ENCODE measurements around the gene DRC7.

GRCh38 chr16:57773019-57773418, 78.4 kb downstream of the DRC7 start:
- TF ChIP-seq, protein P1, sequence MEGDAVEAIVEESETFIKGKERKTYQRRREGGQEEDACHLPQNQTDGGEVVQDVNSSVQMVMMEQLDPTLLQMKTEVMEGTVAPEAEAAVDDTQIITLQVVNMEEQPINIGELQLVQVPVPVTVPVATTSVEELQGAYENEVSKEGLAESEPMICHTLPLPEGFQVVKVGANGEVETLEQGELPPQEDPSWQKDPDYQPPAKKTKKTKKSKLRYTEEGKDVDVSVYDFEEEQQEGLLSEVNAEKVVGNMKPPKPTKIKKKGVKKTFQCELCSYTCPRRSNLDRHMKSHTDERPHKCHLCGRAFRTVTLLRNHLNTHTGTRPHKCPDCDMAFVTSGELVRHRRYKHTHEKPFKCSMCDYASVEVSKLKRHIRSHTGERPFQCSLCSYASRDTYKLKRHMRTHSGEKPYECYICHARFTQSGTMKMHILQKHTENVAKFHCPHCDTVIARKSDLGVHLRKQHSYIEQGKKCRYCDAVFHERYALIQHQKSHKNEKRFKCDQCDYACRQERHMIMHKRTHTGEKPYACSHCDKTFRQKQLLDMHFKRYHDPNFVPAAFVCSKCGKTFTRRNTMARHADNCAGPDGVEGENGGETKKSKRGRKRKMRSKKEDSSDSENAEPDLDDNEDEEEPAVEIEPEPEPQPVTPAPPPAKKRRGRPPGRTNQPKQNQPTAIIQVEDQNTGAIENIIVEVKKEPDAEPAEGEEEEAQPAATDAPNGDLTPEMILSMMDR (optimal IDR thresholded peaks at IDR 0.05 in 1 of 3, IDR thresholded peaks at IDR 0.05 in 1 of 3, conservative IDR thresholded peaks at IDR 0.05 in 1 of 3; ENCODE audit: extremely low read depth in 1 of 3, insufficient read depth in 2 of 3, low read length in 3 of 3): no peak
- no peak for TF ChIP-seq EZH2 (IDR thresholded peaks at IDR 0.05; ENCODE audit: low read length)

Data from keratinocyte (primary cell).